K562 (cell line): ENCODE data around the gene MTA2. TPM values are rescaled to one million over a fixed set of nuclear protein-coding genes. Genes with fewer than 3 reads are reported as not detected.
A peak's percentile ranks its signal among the peaks of the same experiment; 100 is the strongest.

Source experiments
- BCOR ChIP-seq: fragments of 450-650 bp; IDR thresholded peaks from 2 replicates; pipeline ENCODE4 v1.6.1; 2016
- C11orf30 ChIP-seq: fragments of 450-650 bp; IDR thresholded peaks from 2 replicates; pipeline ENCODE4 v1.6.1; 2016; ENCODE audit warnings: low read depth, mild to moderate bottlenecking
- CTBP1 ChIP-seq: fragments of 450-650 bp; IDR thresholded peaks from 2 replicates; pipeline ENCODE4 v1.6.1; 2016; ENCODE audit warnings: borderline replicate concordance
- DPF2 ChIP-seq: fragments of 450-650 bp; IDR thresholded peaks from 2 replicates; pipeline ENCODE4 v1.6.1; 2016
- FIP1L1 ChIP-seq: fragments of 200-400 bp; formaldehyde crosslinking; IDR thresholded peaks from 2 replicates; pipeline ENCODE4 v1.6.1; 2018; ENCODE audit warnings: mild to moderate bottlenecking, low read depth, low read length; ENCODE audit not compliant: poor library complexity, severe bottlenecking
- GABPB2 ChIP-seq: fragments of 250-450 bp; sonication (Bioruptor Pico); conservative IDR thresholded peaks from 2 replicates; pipeline ENCODE4 v1.5.1; 2021; ENCODE audit warnings: mild to moderate bottlenecking
- LARP7 ChIP-seq: fragments of 450-650 bp; IDR thresholded peaks from 2 replicates; pipeline ENCODE4 v1.6.1; 2016
- MTA3 ChIP-seq: fragments of 450-650 bp; formaldehyde crosslinking; IDR thresholded peaks from 2 replicates; pipeline ENCODE4 v1.6.1; 2017; ENCODE audit warnings: mild to moderate bottlenecking, borderline replicate concordance
- NFATC3 ChIP-seq: fragments of 450-650 bp; IDR thresholded peaks from 2 replicates; pipeline ENCODE4 v1.6.1; 2017; ENCODE audit warnings: mild to moderate bottlenecking
- PHF8 ChIP-seq: fragments of 200-600 bp; sonication (generic); IDR thresholded peaks from 2 replicates; pipeline ENCODE4 v1.6.1; 2012; ENCODE audit warnings: mixed run types, mild to moderate bottlenecking, inconsistent platforms, low read length, moderate library complexity, borderline replicate concordance
- POLR3A ChIP-seq: IDR thresholded peaks from 2 replicates; pipeline ENCODE4 v1.6.1; 2011; ENCODE audit warnings: borderline replicate concordance, mild to moderate bottlenecking, moderate library complexity; ENCODE audit not compliant: insufficient read length, insufficient read depth; ENCODE audit errors: extremely low read depth
- SAFB ChIP-seq: fragments of 200-400 bp; formaldehyde crosslinking; IDR thresholded peaks from 2 replicates; pipeline ENCODE4 v1.6.1; 2017; ENCODE audit warnings: low read depth, low read length, borderline replicate concordance
- TAF1 ChIP-seq: IDR thresholded peaks from 2 replicates; pipeline ENCODE4 v1.6.1; 2011; ENCODE audit warnings: mild to moderate bottlenecking, low read length, moderate library complexity; ENCODE audit not compliant: insufficient read depth, control insufficient read depth, severe bottlenecking; ENCODE audit errors: extremely low read depth
- TSC22D4 ChIP-seq: fragments of 450-650 bp; IDR thresholded peaks from 2 replicates; pipeline ENCODE4 v1.6.1; 2016; ENCODE audit warnings: missing genetic modification characterization, missing biosample characterization, control low read depth
- ZNF280B ChIP-seq: fragments of 250-450 bp; sonication (Bioruptor Pico); IDR thresholded peaks from 2 replicates; pipeline ENCODE4 v1.5.1; 2021; ENCODE audit warnings: mild to moderate bottlenecking
- ZNF764 ChIP-seq: fragments of 250-450 bp; sonication (Bioruptor Pico); IDR thresholded peaks from 2 replicates; pipeline ENCODE4 v1.4.0; 2020; ENCODE audit warnings: low read depth, mild to moderate bottlenecking, moderate library complexity
- polyA plus RNA-seq, 8 experiments: library from polyadenylated mRNA; depleted of rRNA in 4 of 8; stranded (reverse) in 5 of 8; unstranded in 3 of 8; fragments of >200 nt; fragmentation: Nextera tagmentation in 2 of 8; fragmentation: Illumina TruSeq in 1 of 8; extraction: Ambion mirVana in 2 of 8; extraction: Trizol in 1 of 8; gene quantifications; 2 replicates each; pipeline versions ENCODE4 v1.2.1 to v1.2.3, GENCODE V29; 2011 to 2014; ENCODE audit warnings: inconsistent platforms in 1 of 8, missing spikeins in 1 of 8
- total RNA-seq, 7 experiments: library from RNA; depleted of rRNA in 6 of 7; stranded (reverse); fragments of >200 nt in 6 of 7; fragmentation: Illumina TruSeq in 2 of 7; extraction: Trizol in 2 of 7; gene quantifications; 2 replicates each; pipeline versions ENCODE4 v1.2.1 to v1.2.3, GENCODE V29; 2011 to 2021; ENCODE audit warnings: low replicate concordance in 1 of 7
- TF ChIP-seq, protein P1 (sequence below): fragments of 450-650 bp; formaldehyde crosslinking; IDR thresholded peaks from 2 replicates; pipeline ENCODE4 v1.4.0; 2022; ENCODE audit warnings: missing genetic modification characterization
- TF ChIP-seq, protein P2 (sequence below): sonication (generic); formaldehyde crosslinking; IDR thresholded peaks from 2 replicates; pipeline ENCODE4 v1.8.0; 2022; ENCODE audit warnings: missing genetic modification reagents, mild to moderate bottlenecking, moderate library complexity, borderline replicate concordance

Gene MTA2
- total and polyA plus RNA-seq, 9 of the 15 experiments (the other 6 are each of a cell fraction or from before 2014, with no cell fraction given), result 6.2 to 220 (median 172) TPM

- TF ChIP-seq, protein P1, sequence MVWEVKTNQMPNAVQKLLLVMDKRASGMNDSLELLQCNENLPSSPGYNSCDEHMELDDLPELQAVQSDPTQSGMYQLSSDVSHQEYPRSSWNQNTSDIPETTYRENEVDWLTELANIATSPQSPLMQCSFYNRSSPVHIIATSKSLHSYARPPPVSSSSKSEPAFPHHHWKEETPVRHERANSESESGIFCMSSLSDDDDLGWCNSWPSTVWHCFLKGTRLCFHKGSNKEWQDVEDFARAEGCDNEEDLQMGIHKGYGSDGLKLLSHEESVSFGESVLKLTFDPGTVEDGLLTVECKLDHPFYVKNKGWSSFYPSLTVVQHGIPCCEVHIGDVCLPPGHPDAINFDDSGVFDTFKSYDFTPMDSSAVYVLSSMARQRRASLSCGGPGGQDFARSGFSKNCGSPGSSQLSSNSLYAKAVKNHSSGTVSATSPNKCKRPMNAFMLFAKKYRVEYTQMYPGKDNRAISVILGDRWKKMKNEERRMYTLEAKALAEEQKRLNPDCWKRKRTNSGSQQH (CRISPR knock-in tag), result no peak
- TF ChIP-seq ZNF280B (CRISPR knock-in tag), result no peak
- no peak for TF ChIP-seq TSC22D4
- peak; percentile 67; the same call in 1 of the 2 replicates for TF ChIP-seq DPF2
- TF ChIP-seq, protein P2, sequence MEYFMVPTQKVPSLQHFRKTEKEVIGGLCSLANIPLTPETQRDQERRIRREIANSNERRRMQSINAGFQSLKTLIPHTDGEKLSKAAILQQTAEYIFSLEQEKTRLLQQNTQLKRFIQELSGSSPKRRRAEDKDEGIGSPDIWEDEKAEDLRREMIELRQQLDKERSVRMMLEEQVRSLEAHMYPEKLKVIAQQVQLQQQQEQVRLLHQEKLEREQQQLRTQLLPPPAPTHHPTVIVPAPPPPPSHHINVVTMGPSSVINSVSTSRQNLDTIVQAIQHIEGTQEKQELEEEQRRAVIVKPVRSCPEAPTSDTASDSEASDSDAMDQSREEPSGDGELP, result peak; percentile 78; the same call in 1 of the 2 replicates
- 0 out of 2 replicates have a peak, but pooled peaks have one; percentile 25 for TF ChIP-seq LARP7
- no peak for TF ChIP-seq FIP1L1
- TF ChIP-seq SAFB, result no peak
- TF ChIP-seq PHF8, result no peak
- no peak for TF ChIP-seq TAF1
- TF ChIP-seq GABPB2 (CRISPR knock-in tag), result no peak
- no peak for TF ChIP-seq NFATC3
- TF ChIP-seq MTA3, result peak; percentile 24; the same call in 1 of the 2 replicates
- TF ChIP-seq POLR3A, result no peak
- no peak for TF ChIP-seq ZNF764 (CRISPR knock-in tag)
- peak; percentile 18; the same call in 1 of the 2 replicates for TF ChIP-seq CTBP1
- TF ChIP-seq BCOR, result peak; percentile 8; the same call in 1 of the 2 replicates
- no peak for TF ChIP-seq C11orf30
These were observed 2.5 kb downstream of the MTA2 start (continued) for GRCh38 chr11:62599069-62599696.
